Ovary (tissue), 3 donors: ENCODE results near the gene MIF.

Experiments used
- POLR2A ChIP-seq: fragments of 450-650 bp; IDR thresholded peaks from one replicate; pipeline ENCODE4 v1.6.1; 2017; ENCODE audit warnings: antibody characterized with exemption, mild to moderate bottlenecking, moderate library complexity
- TF ChIP-seq, protein P1 (sequence below), 3 donors: fragments of 450-650 bp in 2 of 3; fragments of 200-600 bp in 1 of 3; IDR thresholded peaks; one replicate each; pipeline versions ENCODE4 v1.5.1 to v1.8.0; 2016 to 2022; ENCODE audit warnings: antibody characterized with exemption in 3 of 3, mild to moderate bottlenecking in 1 of 3
- donor health status: DM: no; HTN: no; CAD: no.

DNA sequence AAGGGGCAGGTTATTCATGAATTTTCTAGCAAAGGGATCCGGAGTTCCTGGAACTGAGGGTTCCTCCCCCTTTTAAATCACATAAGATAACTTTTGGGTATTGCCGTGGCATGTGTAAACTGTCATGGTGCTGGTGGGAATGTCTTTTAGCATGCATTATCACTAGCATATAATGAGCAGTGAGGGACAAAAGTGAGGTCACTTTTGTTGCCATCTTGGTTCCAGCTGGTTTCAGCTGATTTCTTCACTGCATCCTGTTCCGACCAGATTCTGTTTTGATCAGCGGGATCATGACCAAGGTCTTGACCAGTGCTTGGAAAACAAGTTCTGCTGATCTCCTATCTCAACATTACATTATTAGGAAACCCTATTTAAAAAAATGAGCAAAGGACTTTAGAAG is 7.4 kb downstream of the MIF start:
- TF ChIP-seq, protein P1, sequence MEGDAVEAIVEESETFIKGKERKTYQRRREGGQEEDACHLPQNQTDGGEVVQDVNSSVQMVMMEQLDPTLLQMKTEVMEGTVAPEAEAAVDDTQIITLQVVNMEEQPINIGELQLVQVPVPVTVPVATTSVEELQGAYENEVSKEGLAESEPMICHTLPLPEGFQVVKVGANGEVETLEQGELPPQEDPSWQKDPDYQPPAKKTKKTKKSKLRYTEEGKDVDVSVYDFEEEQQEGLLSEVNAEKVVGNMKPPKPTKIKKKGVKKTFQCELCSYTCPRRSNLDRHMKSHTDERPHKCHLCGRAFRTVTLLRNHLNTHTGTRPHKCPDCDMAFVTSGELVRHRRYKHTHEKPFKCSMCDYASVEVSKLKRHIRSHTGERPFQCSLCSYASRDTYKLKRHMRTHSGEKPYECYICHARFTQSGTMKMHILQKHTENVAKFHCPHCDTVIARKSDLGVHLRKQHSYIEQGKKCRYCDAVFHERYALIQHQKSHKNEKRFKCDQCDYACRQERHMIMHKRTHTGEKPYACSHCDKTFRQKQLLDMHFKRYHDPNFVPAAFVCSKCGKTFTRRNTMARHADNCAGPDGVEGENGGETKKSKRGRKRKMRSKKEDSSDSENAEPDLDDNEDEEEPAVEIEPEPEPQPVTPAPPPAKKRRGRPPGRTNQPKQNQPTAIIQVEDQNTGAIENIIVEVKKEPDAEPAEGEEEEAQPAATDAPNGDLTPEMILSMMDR (IDR thresholded peaks at IDR 0.05) = no peak
- TF ChIP-seq POLR2A = no peak
